GM23338 (cell line): Measurements from ENCODE around the gene PDRG1. TPM values are rescaled to one million over a fixed set of nuclear protein-coding genes. Genes with fewer than 3 reads are reported as not detected.

Experiments
- ATAC-seq: fragments of 200-7000 bp; cut with Tn5 transposase; 3 replicates; pipeline ENCODE4 v1.9.1; 2020
- DNase-seq: peaks from one replicate; pipeline ENCODE4 v3.0.0-alpha.2; 2015; ENCODE audit warnings: low spot score
- H2AFZ ChIP-seq: fragments of 200-600 bp; sonication (generic); 2 replicates; pipeline ENCODE4 v1.8.0; 2016; ENCODE audit warnings: antibody characterized with exemption, mild to moderate bottlenecking, moderate library complexity
- H3F3A ChIP-seq: fragments of 200-600 bp; sonication (generic); replicated peaks from 2 replicates; pipeline ENCODE4 v1.8.0; 2017; ENCODE audit warnings: antibody characterized with exemption, mixed run types, low read depth
- H3K27ac ChIP-seq: fragments of 200-600 bp; sonication (generic); 2 replicates; pipeline ENCODE4 v1.6.1; 2016; ENCODE audit warnings: low read depth
- H3K27me3 ChIP-seq: fragments of 200-600 bp; sonication (generic); 2 replicates; pipeline ENCODE4 v1.8.0; 2016; ENCODE audit warnings: mild to moderate bottlenecking, mixed run types, moderate library complexity; ENCODE audit not compliant: insufficient read depth
- H3K36me3 ChIP-seq: fragments of 200-600 bp; sonication (generic); 2 replicates; pipeline ENCODE4 v1.8.0; 2016; ENCODE audit warnings: mild to moderate bottlenecking; ENCODE audit not compliant: insufficient read depth
- H3K4me1 ChIP-seq: fragments of 200-600 bp; sonication (generic); 2 replicates; pipeline ENCODE4 v1.8.0; 2016; ENCODE audit warnings: mild to moderate bottlenecking, moderate library complexity; ENCODE audit not compliant: insufficient read depth
- H3K4me2 ChIP-seq: fragments of 200-600 bp; sonication (generic); 2 replicates; pipeline ENCODE4 v1.7.1; 2017; ENCODE audit warnings: mixed run types
- H3K4me3 ChIP-seq: fragments of 200-600 bp; sonication (generic); 2 replicates; pipeline ENCODE4 v1.6.1; 2016; ENCODE audit warnings: mixed run types
- H3K79me2 ChIP-seq: fragments of 200-600 bp; sonication (generic); replicated peaks from 2 replicates; pipeline ENCODE4 v1.8.0; 2017; ENCODE audit warnings: mild to moderate bottlenecking; ENCODE audit not compliant: insufficient read depth
- H3K9me2 ChIP-seq: fragments of 200-600 bp; sonication (generic); 2 replicates; pipeline ENCODE4 v1.8.0; 2017; ENCODE audit not compliant: insufficient read depth
- H4K20me1 ChIP-seq: fragments of 200-600 bp; sonication (generic); replicated peaks from 2 replicates; pipeline ENCODE4 v1.8.0; 2017; ENCODE audit warnings: mild to moderate bottlenecking; ENCODE audit not compliant: insufficient read depth
- H3K27ac Mint-ChIP-seq: 2 replicates; pipeline ENCODE4 v1.8.0; 2020; ENCODE audit warnings: inconsistent platforms, mild to moderate bottlenecking, moderate library complexity, mixed read lengths
- H3K27me3 Mint-ChIP-seq: 3 replicates; pipeline ENCODE4 v1.8.0; 2022; ENCODE audit warnings: low read depth, mild to moderate bottlenecking, moderate library complexity, mixed read lengths, inconsistent platforms; ENCODE audit not compliant: insufficient read depth, poor library complexity
- H3K36me3 Mint-ChIP-seq: 3 replicates; pipeline ENCODE4 v1.8.0; 2021; ENCODE audit warnings: low read depth, mild to moderate bottlenecking, inconsistent platforms, moderate library complexity, mixed read lengths
- H3K4me1 Mint-ChIP-seq: 3 replicates; pipeline ENCODE4 v1.8.0; 2020; ENCODE audit warnings: mild to moderate bottlenecking, inconsistent platforms, mixed read lengths
- H3K4me3 Mint-ChIP-seq: 3 replicates; pipeline ENCODE4 v1.8.0; 2021; ENCODE audit warnings: moderate library complexity, mild to moderate bottlenecking, inconsistent platforms, mixed read lengths
- H3K9me3 Mint-ChIP-seq: 3 replicates; pipeline ENCODE4 v1.8.0; 2020; ENCODE audit warnings: moderate library complexity, mild to moderate bottlenecking, inconsistent platforms, mixed read lengths
- CREB1 ChIP-seq: fragments of 250-450 bp; sonication (Bioruptor Pico); IDR thresholded peaks from 2 replicates; pipeline ENCODE4 v1.5.0; 2020; ENCODE audit warnings: low read depth, mild to moderate bottlenecking, moderate library complexity
- ETS1 ChIP-seq: IDR thresholded peaks from 2 replicates; pipeline ENCODE4 v1.6.1; 2016; ENCODE audit warnings: antibody characterized with exemption
- EZH2 ChIP-seq: fragments of 200-600 bp; sonication (generic); IDR thresholded peaks from one replicate; pipeline ENCODE4 v1.8.0; 2017; ENCODE audit warnings: antibody characterized with exemption, mild to moderate bottlenecking, low read depth; ENCODE audit not compliant: unreplicated experiment
- NANOG ChIP-seq: IDR thresholded peaks from 2 replicates; pipeline ENCODE4 v1.6.1; 2016; ENCODE audit warnings: antibody characterized with exemption, borderline replicate concordance
- POLR2AphosphoS5 ChIP-seq: IDR thresholded peaks from 2 replicates; pipeline ENCODE4 v1.6.1; 2016; ENCODE audit warnings: antibody characterized with exemption, low read depth
- REST ChIP-seq: IDR thresholded peaks from one replicate; pipeline ENCODE4 v1.6.1; 2018; ENCODE audit warnings: antibody characterized with exemption; ENCODE audit not compliant: unreplicated experiment
- STAT1 ChIP-seq: IDR thresholded peaks from one replicate; pipeline ENCODE4 v1.6.1; 2016; ENCODE audit warnings: antibody characterized with exemption; ENCODE audit not compliant: unreplicated experiment
- ZNF114 ChIP-seq: fragments of 250-450 bp; sonication (Bioruptor Pico); IDR thresholded peaks from 2 replicates; pipeline ENCODE4 v1.5.0; 2020; ENCODE audit warnings: mild to moderate bottlenecking, moderate library complexity
- ZNF462 ChIP-seq: fragments of 250-450 bp; sonication (Bioruptor Pico); IDR thresholded peaks from 2 replicates; pipeline ENCODE4 v1.5.0; 2020; ENCODE audit warnings: mild to moderate bottlenecking, moderate library complexity
- polyA plus RNA-seq: library from polyadenylated mRNA; unstranded; fragments of >200 nt; fragmentation: Nextera tagmentation; extraction: Ambion mirVana; gene quantifications from 2 replicates; pipeline ENCODE4 v1.2.1, GENCODE V29; 2016
- total RNA-seq: library from RNA; depleted of rRNA; stranded (reverse); fragments of >200 nt; shearing (Covaris generic); gene quantifications from 2 replicates; pipeline ENCODE4 v1.2.3, GENCODE V29; 2014

The PDRG1 gene
- total and polyA plus RNA-seq, 2 experiments from 2014 or later, result 10.5 to 27.8 TPM

GRCh38 chr20:31908016-31908415 lies 43.8 kb downstream of the PDRG1 start (continued):
- no peak for TF ChIP-seq ZNF462 (CRISPR knock-in tag)

GRCh38 chr20:31907046-31907445 lies 44.8 kb downstream of the PDRG1 start:
- Histone ChIP-seq H4K20me1 (no peaks in the 10 kb centered on the region), H3F3A (peaks cover 9% of the 10 kb centered on the region), H3K4me3 (no peak overlapping the region), H3K4me2 (no peak overlapping the region), H3K36me3 (no peaks in the 10 kb centered on the region), H3K4me1 (peaks cover 32% of the 10 kb centered on the region), H3K79me2 (no peaks in the 10 kb centered on the region), H3K27me3 (no peaks in the 10 kb centered on the region), H3K9me2 (no peaks in the 10 kb centered on the region; the same call in 1 of the 2 replicates), H2AFZ (no peak overlapping the region), H3K27ac (no peak overlapping the region)
- no peak for ATAC-seq
- no peak for DNase-seq
- Mint-ChIP-seq H3K36me3 (no peaks in the 10 kb centered on the region; the same call in 2 of the 3 replicates), H3K27me3 (peaks cover 2% of the 10 kb centered on the region), H3K4me1 (peaks cover 26% of the 10 kb centered on the region), H3K9me3 (peaks cover 54% of the 10 kb centered on the region), H3K4me3 (no peak overlapping the region), H3K27ac (no peak overlapping the region)
- TF ChIP-seq NANOG (no peak), STAT1 (no peak), REST (no peak), CREB1 (CRISPR knock-in tag) (no peak), ETS1 (no peak), EZH2 (no peak), POLR2AphosphoS5 (no peak), ZNF114 (CRISPR knock-in tag) (no peak)
